Stimulated activated CD4-positive, alpha-beta T cell treated with anti-CD3 and anti-CD28 coated beads, Interleukin-12 subunit alpha, Interleukin-12 subunit beta, amount 100 ng/mL, for 24 hours (primary cell): ENCODE results near the gene NHS.

Experiments used
- DNase-seq, 2 experiments: peaks; one replicate each; pipeline ENCODE4 v3.0.0-alpha.2; 2020; ENCODE audit warnings: low read depth in 2 of 2

NHS gene

DNA sequence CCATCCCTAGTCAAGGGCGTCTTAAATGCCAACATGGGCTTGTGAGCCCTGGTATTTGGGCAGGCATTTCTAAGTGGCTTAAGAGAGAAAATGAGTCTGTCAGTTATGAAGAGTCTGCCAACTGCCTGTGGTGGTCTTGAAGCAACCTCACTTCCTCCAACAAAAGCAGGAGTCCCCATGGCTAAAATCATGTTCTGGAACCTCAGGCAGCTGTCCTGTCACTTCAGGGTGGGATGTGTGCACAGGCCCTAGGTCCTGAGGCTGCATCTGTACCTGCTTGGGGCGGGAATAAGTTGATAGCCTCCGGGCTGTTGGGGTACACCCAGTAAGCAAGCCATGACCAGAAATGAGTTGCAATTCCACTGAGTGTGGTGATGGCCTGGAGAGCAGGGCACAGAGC, 247.3 kb downstream of the NHS start:
- DNase-seq: no peak

DNA sequence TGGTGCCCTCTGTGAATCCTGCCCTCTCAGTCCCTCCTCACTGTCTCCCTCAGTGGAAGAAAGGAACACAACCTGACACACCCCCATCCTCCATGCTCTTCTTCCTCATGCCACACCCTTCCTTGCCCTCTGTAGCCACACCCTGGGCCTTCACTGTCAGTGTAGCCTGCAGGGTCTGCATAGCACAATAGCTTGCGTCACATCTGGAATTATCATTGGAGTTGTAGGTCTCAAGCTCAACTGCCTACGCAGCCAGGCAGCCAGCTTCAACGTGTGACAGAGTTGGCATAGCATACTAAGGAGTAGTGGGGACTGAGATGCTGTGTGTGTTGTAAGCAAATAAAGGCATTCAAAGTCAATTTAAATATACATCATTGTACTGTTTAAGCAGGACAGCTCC, 248.8 kb downstream of the NHS start:
- DNase-seq: no peak

DNA sequence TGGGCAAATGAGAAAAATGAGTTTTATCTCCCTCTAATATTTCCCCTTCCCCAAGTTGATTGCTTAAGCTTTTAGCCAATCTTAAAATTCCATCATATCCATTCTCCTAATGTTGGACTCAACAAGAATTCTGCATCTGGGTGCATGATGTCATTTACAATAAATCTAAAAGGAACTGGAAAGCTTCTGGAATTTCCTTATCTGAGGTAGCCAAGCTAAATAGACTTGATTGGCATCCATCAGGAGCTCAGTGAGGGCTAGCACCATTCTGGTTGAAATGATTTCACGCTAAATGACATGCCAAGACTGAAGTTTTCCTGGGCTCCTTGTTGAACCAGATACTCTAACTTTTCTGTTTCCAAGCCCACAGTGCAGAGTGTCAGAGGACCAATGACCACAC, 252.0 kb downstream of the NHS start:
- DNase-seq: no peak

DNA sequence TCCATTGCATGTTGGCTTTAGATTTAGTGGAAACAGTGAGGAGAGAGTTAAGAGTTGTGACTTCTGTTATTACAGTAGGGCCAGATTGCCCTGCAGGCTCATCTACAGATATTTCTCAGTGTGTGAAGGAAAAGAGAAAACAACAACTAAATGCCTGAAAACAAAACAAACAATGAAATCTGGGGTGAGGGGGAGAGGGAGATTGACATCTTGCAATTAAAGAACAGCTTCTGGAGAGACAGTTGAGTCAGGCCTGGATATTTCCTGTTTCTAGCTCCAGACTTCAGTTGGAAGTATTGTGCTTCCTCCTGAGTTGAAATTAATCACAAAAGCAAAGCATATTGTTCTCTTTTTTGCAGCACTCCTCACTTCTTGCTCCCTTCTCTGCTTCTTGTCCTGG, 254.0 kb downstream of the NHS start:
- no peak for DNase-seq

DNA sequence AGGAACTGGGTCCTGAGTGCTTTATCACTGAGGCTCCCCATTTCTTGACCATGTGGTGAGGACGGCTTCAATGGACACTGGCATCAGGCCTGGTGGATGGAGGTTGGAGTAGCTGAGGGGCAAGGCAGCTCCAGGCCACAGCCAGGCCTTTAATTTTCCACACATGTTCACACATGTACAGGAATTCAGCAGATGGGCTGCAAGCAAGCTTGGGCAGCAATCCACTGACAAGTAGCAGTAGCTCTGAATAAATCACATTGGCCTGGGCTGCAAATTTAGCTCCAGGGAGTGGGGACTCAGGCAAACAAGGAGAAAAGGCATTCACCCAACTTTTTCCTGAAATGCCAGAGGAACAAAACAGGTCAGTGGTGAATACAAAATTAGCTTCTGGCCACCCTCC, 254.5 kb downstream of the NHS start:
- DNase-seq: no peak

DNA sequence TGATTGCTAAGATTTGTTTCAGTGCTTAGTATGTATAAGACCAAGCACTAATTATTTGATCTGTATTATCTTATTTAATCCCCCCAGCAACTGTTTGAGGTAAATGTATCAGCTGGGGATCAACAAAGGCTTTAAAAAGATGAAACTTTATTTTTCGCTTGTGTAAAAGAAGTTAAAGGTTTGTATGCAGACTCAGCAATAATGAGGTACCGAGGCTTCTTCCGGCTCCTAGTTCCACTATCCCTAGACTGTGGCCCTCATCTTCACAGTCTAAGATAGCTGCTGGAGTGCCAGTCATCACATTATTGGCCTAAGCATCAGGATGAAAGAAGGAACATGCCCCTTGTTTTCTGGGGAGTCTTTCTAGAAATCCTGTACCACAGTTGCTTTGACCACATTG, 256.6 kb downstream of the NHS start:
- DNase-seq: no peak

DNA sequence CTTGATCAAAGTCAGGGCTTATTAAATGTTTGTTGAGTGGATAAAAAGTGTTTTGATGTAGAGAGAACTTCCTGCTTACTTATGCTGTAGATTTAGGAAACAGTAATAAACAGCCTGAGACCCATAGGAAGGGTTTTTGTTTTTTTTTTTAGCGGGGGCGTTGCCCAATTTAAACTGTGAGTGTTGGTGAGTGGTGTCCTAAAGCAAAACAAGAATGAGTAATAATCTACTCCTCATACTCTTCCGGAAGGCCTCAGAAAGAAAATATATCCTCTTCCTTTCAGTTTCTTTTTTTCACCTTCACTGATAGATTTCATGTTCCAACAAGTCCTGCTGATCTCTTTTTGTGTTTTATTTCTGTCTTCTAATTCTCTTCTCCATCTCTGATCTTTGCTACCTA, 257.9 kb downstream of the NHS start:
- no peak for DNase-seq

DNA sequence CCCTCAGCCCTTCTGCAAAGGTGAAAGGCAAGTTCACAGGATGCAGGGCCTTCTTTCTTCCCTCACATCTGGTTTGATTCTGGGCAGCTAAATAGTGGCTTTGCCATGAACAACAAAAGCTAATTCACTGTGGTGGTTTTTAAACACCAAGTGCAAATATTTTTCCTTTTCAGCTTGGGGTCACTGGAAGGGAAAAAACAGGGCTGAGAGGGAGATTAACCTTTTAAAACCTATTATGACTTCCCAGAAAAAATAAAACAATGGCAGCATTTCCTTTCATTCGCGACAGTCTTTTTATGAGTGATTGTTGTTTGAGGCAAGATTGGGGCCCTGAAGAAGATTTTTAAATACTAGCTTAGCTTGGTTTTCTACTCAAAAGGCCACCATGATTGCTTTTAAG, 258.5 kb downstream of the NHS start:
- no peak for DNase-seq

DNA sequence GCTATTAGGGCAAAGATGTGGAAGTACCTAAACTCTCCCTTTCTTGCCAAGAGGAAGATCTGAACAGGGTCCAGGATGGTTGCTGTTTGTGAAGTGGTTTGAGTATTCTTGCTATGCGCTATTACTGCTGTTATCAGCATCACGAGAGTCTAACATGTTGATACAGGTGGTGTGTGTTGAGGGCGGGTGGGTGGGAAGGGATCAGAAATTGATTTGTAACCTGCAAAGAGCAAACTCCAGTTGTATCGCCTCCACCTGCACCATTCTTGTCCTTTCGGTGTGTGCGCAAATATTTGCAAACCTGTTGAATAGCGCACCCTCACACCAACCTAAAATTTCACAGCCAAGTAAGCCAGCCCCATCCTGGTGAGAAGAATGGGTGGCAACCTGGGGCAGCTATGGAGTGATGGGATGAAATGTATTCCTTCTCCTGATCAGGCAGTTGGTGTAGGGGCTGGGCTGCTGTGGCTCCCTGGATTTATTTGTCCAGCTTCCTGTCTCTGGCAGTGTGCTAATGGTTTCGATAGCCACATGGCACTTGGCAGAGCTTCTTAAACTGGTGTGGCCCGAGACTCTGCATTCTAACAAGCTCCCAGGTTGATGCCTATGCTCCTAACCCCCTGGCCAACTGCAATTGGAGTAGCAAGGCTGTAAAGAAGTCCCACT, 259.7 kb downstream of the NHS start:
- DNase-seq: no peak

DNA sequence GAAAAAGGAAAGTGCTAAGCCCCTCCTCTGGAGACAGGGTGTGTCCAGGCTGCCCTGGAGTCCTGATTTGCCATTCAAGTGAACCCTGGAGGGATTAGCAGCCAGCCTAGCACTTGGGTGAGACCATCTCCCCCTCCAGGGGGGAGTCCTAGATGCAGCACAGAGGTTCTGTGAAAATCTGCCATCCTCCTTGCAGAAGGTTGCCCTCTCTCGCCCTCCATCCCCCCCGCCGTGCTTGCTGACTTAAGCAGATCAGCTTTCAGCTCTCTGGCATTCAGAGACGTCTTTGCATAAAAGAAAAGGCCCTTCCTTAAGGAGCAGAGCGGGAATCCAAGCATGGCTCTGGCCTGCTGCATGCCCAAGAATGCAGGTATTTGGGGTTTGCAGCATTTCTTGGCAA, 260.2 kb downstream of the NHS start:
- DNase-seq: no peak

DNA sequence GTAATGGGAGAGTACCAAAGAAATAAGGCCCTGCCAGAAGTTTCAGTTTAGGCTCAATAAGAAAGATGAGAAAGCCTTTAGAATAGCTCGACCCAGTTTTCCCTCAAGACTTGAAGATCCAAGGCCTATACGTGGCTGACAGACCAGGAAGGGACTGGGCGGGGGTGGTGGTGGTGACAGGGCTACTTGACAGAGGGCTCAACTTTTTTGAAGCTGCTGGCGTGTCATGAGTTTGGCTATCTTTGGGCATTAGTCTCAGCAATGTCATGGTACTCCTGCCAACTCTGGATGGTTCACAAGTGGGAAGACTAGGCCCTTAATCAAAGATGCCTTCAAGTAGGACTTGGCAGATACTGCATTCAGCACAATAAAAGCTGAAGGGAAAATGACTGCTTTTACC, 262.2 kb downstream of the NHS start:
- no peak for DNase-seq

DNA sequence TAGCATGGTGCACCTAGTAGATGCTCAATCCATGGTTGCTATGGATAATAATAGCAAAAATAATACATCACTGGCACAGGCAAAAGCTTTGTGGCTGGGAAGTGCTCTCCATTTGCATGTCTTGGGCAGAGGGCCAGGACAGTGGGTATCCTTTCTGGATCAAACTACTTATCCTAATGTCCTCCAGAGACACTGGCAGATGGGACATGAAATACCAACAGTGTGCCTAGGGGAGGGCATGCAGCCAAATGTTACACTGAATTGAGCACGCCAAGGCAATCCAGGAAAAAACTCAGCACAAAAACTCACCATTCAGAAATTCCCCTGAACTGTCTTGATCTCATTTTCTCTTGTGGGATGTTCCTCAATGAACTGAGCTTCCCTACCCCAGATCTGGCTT, 263.7 kb downstream of the NHS start:
- no peak for DNase-seq

DNA sequence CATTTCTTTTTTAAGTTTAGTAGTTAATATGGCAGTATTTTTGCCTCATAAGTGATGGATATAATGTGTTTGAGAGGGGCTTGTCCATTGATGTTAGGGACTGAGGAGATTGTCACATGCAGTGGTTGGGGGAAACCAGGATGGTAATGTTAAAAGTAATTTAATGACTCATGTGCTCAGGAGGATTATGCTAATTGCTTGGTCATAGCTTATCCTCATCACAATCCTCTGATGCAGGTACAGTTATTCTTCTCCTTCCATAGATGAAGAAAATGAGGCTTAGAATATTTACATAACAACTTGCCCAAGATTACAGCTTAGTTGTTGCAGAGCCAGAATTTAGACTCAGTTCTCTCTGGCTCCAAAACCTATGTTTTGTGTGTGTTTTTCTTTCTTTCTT, 267.9 kb downstream of the NHS start:
- DNase-seq: no peak

DNA sequence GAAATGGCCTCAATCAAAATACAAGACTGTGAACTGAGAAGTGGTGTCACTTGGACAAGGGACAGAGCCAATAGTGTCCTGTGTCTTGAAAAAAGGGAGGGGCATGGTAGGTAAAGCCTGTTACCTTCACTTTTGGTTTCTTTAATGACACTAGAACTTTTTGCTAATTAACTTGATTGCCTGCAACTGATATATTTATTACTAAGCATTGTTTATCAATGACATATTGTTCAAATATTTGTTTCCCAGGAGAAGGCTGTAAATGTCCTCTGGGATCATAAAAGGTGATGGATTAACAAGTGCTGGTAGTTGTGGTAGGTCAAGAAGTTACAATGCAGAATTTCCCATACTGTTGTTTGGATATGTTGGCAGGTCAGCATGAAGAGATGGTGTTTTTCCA, 268.5 kb downstream of the NHS start:
- DNase-seq: no peak

DNA sequence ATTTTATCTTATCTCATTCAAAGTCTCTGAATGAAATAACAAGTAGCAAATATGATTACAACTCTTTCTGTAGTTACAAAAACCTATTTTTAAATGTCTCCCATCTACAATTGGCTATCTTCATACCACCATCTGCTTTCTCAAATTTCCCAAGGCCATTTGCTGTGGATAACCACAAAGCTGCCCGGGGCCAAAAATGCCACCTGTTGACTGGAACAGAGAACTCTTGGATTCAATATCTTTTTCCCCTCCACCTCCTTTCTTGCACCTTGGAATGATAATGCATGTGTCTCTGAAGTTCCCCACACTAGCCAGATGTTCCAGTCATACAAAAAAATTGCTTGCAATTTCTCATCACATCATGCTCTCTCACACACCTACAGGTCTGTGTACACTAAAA, 269.0 kb downstream of the NHS start:
- no peak for DNase-seq

DNA sequence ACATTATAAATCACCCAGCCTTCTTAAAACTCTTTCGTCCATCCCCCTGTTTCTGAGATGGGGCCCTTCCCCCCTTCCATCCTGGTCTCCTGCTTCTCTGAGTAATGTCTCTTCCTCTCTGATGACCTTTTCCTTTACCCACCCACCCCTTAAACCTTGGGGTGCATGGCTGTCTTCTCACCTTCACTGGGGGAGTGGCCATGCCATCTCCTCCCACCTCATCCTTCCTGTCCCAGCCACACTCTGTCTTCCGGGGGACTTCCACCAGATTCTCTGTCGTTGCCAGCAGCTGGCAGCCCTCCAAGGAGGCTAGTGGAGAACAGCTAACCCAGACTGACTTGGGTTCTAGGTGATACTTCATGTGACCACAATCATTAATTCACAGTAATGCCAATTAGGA, 279.1 kb downstream of the NHS start:
- peak in 1 of 2 experiments; percentile 32 for DNase-seq

DNA sequence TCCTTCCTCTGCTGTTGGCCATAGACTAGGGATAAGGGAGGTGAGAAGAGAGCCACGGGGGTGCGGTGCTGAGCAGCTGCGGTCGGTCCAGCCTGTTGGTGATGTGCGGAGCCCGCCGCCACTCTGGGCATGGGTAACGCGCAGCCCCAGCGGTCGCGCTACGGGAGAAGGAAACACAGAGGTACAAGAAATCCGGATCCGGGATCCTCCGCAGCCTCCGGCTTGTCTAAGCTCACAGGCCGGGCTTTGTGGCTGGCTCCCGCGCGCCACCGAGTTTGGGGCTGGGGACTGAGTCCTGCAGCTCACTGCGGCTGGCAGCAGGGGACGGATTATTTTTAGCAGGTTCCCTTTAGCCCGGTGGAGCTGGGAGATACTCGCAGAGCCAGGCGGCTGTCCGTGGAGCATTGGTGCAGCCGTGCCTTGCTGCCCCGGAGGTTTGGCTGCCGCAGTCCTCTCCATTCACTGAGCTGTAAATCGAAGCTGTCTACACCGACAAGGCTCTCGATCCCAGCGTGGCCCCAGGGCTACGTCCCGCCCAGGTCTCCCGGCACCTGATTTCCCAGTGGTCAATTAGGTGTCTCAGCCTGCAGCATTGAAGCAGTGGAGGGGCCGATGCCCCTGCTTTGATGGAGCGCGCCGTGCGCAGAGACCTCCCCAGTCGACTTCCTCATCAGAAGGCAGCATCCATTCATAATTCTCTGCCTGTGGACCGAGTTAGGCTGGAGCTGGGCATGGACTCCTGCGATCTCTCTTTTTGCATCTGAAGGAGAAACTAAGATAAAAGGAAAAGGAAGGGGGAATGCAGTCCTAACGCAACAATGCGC, 280.4 kb downstream of the NHS start:
- DNase-seq: peak in 1 of 2 experiments; percentile 2

DNA sequence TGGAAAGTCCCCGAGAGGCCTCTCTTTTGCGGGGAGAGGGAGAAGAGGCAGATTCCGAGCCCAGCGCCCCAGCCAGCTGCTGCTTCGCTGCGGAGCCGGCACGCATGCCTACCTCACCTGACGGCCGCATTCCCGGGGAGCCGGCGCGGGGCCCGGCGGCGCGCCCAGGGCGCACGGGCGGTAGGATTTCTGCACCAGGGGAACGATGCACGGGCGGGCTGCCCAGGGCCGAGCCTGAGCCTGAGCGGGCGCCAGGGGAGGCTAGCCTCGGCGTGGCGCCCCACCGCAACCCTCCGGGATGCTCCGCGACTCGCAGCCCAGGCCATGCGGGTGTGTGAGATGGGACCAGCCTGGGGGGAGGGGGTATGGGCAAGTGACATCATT, 281.0 kb downstream of the NHS start:
- no peak for DNase-seq

DNA sequence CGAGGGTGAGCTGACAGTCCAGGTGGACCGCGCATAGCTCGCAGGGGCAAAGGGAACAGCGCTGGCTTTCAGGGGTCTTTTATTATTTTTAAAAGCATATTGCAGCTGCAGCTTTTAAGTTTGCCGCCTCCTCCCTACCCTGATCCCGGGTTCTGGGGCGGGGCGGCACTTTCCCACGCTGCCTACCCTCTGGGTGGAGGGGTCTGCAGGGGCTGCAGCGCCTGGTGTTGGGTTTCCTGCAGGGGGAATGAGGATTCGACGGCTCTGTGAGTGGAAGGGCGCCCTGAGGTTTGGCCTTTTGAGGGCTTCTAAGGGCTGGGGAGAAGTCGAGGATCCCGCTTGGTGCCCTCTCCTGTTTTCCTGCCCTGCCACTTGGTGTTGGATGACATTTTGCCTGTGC, 281.6 kb downstream of the NHS start:
- DNase-seq: no peak

DNA sequence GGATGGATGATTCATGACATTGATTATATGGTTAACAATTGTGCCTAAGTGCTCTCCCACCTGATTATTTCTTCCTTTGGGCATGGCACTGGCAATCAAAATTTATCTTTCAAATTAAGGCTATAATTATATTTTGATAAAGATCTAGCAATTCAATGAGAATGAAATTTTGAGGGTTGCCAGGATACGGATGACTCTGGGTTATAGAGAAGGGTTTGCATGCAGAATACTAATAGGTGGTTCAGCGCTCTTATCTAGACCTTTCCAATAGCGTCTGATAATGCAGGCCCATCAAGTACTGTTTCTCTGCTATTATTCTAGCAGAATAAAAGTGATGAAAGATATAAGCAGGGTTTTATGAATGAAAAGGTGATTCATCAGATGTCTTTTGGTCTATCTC, 287.4 kb downstream of the NHS start:
- DNase-seq: no peak

DNA sequence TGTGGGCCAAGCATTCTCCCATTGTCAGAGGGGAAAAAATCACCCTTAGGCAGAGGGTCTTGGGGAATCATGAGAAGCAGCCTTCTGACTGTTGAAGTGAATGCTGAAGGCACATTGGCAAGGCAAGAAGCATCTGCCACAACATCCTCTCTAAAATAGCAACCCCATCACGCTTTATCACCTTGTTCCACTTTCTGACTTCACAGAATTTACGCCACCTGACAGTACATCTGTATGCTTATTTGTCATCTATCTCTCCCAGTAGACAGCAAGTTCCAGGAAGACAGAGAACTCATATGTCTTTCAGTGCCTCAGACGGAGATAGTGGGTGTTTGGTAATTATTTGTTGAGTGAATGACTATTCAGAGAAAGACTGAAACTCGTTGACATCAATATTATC, 293.9 kb downstream of the NHS start:
- no peak for DNase-seq

DNA sequence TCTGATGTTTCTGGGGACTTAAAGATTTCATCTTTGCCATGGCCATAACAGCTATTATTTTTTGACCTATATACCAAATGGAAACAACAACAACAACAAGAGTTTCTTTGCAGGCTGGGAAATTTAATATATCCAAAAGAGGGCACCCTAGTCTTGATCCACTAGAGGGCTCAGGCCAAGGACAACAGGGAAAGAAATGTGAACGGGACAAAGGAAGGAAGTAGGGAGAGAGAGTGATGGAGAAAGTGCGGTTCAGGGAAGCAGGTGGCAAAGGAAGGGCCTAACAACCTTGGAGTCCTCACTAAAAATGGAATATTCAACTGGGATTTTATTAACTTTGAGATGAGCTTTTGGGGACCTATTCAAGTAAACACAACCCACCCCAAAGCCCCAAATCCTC, 294.5 kb downstream of the NHS start:
- no peak for DNase-seq

DNA sequence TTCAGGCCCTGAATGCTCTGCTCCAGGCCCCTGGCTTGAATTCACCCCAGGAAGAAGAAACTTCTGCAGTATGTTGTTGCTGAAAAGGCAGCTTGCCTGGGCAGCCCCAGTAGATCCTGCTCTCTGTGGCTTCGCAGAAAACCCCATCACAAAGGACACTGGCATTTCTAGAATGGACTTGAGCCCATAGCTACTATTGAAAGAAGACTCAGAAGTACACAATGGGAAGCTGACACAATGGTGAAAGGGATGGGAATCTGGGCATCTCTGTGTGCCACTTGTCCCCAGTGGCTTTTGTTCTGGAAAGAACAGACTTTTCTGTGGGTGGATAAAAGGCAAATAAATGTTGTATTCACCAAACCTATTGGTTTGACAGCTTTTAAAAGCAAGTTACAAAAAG, 294.9 kb downstream of the NHS start:
- DNase-seq: no peak

DNA sequence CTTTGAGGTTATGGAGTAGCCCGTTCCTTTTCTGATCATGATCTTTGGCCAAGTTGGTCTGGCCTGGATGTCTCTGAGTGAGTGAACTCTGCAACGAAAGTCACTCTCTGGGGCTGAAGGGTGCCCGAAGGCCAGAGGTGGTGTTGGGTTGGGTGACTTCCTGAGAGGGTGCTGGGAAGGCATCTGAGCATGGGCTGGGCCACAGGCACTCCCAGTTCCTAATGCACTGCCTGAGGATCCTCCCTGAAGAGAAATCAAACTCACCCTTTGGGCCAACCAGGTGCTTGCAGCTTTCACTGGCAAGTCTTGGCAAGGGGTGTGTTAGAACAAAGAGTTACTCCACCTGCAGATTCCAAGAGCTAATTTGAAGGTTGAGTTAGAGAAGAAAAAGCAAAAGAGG, 295.9 kb downstream of the NHS start:
- DNase-seq: no peak
